ENCODE data around the gene WDR64.
"Not testable (repeated sequence)": the region's sequence is repeated elsewhere in the genome, so short reads cannot be mapped to it uniquely, and the experiment has no call there.

GRCh38 chr1:241826613-241827012 lies 174.5 kb downstream of the WDR64 start:
- TF ChIP-seq, protein P1, sequence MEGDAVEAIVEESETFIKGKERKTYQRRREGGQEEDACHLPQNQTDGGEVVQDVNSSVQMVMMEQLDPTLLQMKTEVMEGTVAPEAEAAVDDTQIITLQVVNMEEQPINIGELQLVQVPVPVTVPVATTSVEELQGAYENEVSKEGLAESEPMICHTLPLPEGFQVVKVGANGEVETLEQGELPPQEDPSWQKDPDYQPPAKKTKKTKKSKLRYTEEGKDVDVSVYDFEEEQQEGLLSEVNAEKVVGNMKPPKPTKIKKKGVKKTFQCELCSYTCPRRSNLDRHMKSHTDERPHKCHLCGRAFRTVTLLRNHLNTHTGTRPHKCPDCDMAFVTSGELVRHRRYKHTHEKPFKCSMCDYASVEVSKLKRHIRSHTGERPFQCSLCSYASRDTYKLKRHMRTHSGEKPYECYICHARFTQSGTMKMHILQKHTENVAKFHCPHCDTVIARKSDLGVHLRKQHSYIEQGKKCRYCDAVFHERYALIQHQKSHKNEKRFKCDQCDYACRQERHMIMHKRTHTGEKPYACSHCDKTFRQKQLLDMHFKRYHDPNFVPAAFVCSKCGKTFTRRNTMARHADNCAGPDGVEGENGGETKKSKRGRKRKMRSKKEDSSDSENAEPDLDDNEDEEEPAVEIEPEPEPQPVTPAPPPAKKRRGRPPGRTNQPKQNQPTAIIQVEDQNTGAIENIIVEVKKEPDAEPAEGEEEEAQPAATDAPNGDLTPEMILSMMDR (IDR thresholded peaks at IDR 0.05): not testable (repeated sequence)
- TF ChIP-seq EP300 (IDR thresholded peaks at IDR 0.05): not testable (repeated sequence)

Data from upper lobe of left lung (tissue), 4 donors.